ENCODE results near the gene CDC23.
A peak's percentile ranks its signal among the peaks of the same experiment; 100 is the strongest.
"Not testable (repeated sequence)": the region's sequence is repeated elsewhere in the genome, so short reads cannot be mapped to it uniquely, and the experiment has no call there.

The CDC23 gene

GRCh38 chr5:138210985-138211384 lies 2.1 kb downstream of the CDC23 start:
- no peak for DNase-seq

GRCh38 chr5:138193859-138194258 lies 19.3 kb downstream of the CDC23 start:
- not testable (repeated sequence) for DNase-seq

- no peak for DNase-seq
These were observed 20.3 kb downstream of the CDC23 start for GRCh38 chr5:138192826-138193225.

DNA sequence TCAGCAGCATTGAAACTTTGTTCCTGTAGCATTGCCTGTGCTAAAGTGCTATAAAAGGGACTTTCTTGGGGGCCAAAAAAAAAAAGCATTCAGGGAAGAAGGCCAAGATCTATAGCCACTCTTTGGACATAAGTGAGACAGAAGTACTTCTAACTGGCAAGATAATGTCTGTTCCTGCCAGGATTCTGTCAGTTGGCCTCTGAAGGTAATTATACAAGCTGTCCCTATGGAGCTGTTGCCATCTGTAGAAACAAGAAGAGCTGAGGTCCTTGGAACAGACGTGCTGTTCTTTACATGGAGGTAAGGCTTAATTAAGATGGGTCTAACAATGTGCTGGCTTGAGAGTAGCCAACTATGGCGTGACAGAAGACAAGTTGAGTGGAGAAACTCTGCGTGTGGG lies 24.5 kb downstream of the CDC23 start:
- no peak for DNase-seq

DNA sequence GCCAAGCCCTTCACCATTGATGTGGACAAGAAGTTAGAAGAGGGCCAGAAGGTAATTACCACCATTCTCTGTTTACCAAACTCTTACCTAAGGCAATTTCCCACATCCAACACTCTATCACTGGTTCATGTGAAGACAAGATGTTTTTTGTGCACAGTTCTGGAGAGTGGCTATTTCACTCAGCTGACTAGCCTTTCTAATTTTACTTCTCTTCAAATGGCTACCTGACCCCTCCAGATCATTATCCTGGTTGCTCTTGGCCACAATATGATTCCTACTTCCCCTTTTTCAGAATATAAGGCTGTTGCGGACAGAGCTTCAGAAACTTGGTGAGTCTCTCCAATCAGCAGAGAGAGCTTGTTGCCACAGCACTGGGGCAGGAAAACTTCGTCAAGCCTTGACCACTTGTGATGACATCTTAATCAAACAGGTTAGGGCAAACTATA lies 27.1 kb downstream of the CDC23 start:
- DNase-seq = no peak

GRCh38 chr5:138182808-138183207 lies 30.3 kb downstream of the CDC23 start:
- no peak for DNase-seq

GRCh38 chr5:138180841-138181240 lies 32.3 kb downstream of the CDC23 start:
- DNase-seq = no peak

GRCh38 chr5:138180183-138180782 lies 32.8 kb downstream of the CDC23 start:
- no peak for DNase-seq

DNA sequence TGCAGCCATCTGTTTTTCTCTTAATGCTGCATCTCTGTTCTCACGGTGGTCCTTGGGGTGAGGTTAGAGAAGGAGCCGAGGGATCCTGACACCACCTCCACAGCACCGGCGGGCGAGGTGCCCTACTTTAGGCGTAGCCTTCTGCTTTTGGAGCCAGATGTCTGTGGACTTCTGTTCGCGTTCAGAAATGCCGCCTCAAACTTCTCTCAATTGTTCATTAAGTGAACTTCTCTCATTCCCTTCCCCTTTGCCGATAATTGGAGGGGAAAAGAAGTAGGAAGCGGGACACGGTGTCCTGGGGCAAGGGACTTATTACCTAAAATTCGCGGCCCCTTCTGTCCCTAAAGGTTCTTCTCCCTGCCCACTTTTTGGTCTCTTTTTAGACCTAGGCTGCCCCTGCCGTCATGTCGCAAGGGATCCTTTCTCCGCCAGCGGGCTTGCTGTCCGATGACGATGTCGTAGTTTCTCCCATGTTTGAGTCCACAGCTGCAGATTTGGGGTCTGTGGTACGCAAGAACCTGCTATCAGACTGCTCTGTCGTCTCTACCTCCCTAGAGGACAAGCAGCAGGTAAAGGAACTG lies 33.8 kb downstream of the CDC23 start:
- no peak for DNase-seq

GRCh38 chr5:138178516-138179276 lies 34.4 kb downstream of the CDC23 start, which contains the start of the genes BRD8 and KIF20A:
BRD8 (minus strand) TSS chr5:138178630; CDS start chr5:138178614, 16 bp downstream.
KIF20A (plus strand) TSS chr5:138179112; CDS start chr5:138179681, 569 bp downstream.
- peak; percentile 86 for DNase-seq

- DNase-seq = peak; percentile 38
These were observed 35.1 kb downstream of the CDC23 start for GRCh38 chr5:138177941-138178515.

GRCh38 chr5:138170299-138170698 lies 42.8 kb downstream of the CDC23 start:
- no peak for DNase-seq

DNA sequence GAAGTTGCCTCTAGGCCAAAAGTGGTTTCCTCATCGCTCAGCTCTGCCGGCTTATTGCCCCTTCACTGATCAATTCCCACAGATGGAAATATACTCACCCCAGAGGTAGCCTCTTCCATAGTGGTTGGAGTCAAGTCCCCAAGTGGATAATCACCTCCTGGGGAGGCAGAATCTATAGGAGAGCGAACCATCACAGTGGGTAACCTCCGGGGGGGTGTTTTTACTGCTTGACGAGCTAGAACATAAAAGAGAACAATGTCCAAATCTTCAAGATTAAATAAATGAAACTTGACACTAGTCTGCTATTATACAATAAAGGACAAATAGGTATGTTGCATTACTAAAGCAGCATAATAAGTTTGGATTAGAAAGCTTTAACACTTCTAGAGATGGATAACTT lies 44.0 kb downstream of the CDC23 start:
- no peak for DNase-seq

DNA sequence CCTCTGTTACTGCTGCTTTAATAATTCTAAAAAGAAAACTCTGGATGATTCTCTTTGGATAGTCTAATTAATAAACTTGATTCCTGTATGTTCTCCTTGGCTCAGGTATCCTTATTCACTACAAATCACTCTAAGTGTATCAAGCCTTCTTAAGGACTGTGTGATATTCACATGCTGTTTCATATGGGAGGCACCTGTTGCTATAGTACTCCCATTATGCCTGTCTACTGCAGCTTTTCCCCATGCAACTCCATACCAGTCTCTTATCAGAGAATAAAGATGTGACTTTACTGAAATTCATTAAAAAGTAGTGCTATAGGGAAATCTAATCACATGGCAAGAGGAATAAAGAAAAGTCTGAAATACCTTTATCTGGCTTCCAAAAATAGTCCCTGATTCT lies 49.4 kb downstream of the CDC23 start:
- no peak for DNase-seq

- no peak for DNase-seq
These were observed 52.4 kb downstream of the CDC23 start for GRCh38 chr5:138160706-138161105.

GRCh38 chr5:138159666-138160065 lies 53.5 kb downstream of the CDC23 start:
- no peak for DNase-seq

- DNase-seq = no peak
These were observed 55.5 kb downstream of the CDC23 start for GRCh38 chr5:138157626-138158025.

- DNase-seq = not testable (repeated sequence)
These were observed 57.1 kb downstream of the CDC23 start for GRCh38 chr5:138155977-138156376.

- DNase-seq = no peak
These were observed 63.6 kb downstream of the CDC23 start for GRCh38 chr5:138149530-138149929.

DNA sequence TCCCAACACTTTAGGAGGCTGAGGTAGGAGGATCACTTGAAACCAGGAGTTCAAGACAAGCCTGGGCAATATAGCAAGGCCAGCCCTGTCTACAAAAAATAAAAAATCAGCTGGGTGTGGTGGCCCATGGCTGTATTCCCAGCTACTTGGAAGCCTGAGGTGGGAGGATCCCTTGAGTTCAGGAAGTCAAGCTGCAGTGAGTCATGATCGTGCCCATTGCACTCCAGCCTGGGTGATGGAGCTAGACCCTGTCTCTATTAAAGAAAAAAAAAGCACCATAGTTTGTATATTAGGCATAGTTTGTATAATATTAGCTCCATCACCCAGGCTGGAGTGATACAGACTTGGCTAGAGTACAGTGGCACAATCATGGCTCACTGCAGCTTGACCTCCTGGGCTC lies 64.3 kb downstream of the CDC23 start:
- no peak for DNase-seq

- DNase-seq = not testable (repeated sequence)
These were observed 69.5 kb downstream of the CDC23 start for GRCh38 chr5:138143578-138143977.

- DNase-seq = no peak
These were observed 71.4 kb downstream of the CDC23 start for GRCh38 chr5:138141734-138142133.

GRCh38 chr5:138140268-138140667 lies 72.9 kb downstream of the CDC23 start:
- DNase-seq = no peak

- no peak for DNase-seq
These were observed 73.4 kb downstream of the CDC23 start for GRCh38 chr5:138139781-138140090.
